H9 (cell line): Measurements from ENCODE around the gene LRRC15. TPM values are rescaled to one million over a fixed set of nuclear protein-coding genes. Genes with fewer than 3 reads are reported as not detected.

Experiments
- DNase-seq: peaks from one replicate; pipeline ENCODE4 v3.0.0-alpha.2; 2017
- H2AFZ ChIP-seq: one replicate; pipeline ENCODE4 v1.6.1; 2013; ENCODE audit warnings: mild to moderate bottlenecking, low read length, control low read depth, moderate library complexity
- H2AK5ac ChIP-seq: 2 replicates; pipeline ENCODE4 v1.6.1; 2013; ENCODE audit warnings: low read length, control low read depth, mixed read lengths; ENCODE audit not compliant: insufficient read length
- H2BK120ac ChIP-seq: one replicate; pipeline ENCODE4 v1.6.1; 2013; ENCODE audit warnings: low read depth, mild to moderate bottlenecking, low read length, control low read depth, inconsistent platforms; ENCODE audit not compliant: poor library complexity, severe bottlenecking
- H2BK12ac ChIP-seq: 2 replicates; pipeline ENCODE4 v1.6.1; 2013; ENCODE audit warnings: low read length, control low read depth, mixed read lengths, low read depth; ENCODE audit not compliant: insufficient read length
- H2BK15ac ChIP-seq: 2 replicates; pipeline ENCODE4 v1.6.1; 2013; ENCODE audit warnings: low read depth, low read length, control low read depth
- H2BK20ac ChIP-seq: one replicate; pipeline ENCODE4 v1.6.1; 2013; ENCODE audit warnings: low read depth, mild to moderate bottlenecking, low read length, control low read depth, inconsistent platforms; ENCODE audit not compliant: poor library complexity, severe bottlenecking
- H2BK5ac ChIP-seq: 2 replicates; pipeline ENCODE4 v1.6.1; 2013; ENCODE audit warnings: low read length, control low read depth, mixed read lengths; ENCODE audit not compliant: insufficient read length
- H3K14ac ChIP-seq: 2 replicates; pipeline ENCODE4 v1.6.1; 2013; ENCODE audit warnings: low read length, control low read depth; ENCODE audit not compliant: insufficient read depth
- H3K18ac ChIP-seq: 2 replicates; pipeline ENCODE4 v1.6.1; 2013; ENCODE audit warnings: low read depth, mild to moderate bottlenecking, mixed read lengths, low read length, control low read depth; ENCODE audit not compliant: insufficient read length
- H3K23ac ChIP-seq: 2 replicates; pipeline ENCODE4 v1.6.1; 2013; ENCODE audit warnings: low read length, control low read depth, mixed read lengths, low read depth; ENCODE audit not compliant: insufficient read length
- H3K23me2 ChIP-seq: 2 replicates; pipeline ENCODE4 v1.6.1; 2013; ENCODE audit warnings: low read depth, mild to moderate bottlenecking, mixed read lengths, low read length, control low read depth; ENCODE audit not compliant: insufficient read length, poor library complexity, severe bottlenecking
- H3K27ac ChIP-seq: 2 replicates; pipeline ENCODE4 v1.5.1; 2013; ENCODE audit warnings: low read length, control low read depth, mixed read lengths, low read depth; ENCODE audit not compliant: insufficient read length
- H3K27me3 ChIP-seq: 2 replicates; pipeline ENCODE4 v1.6.1; 2013; ENCODE audit warnings: low read length, control low read depth, inconsistent platforms; ENCODE audit not compliant: insufficient read depth
- H3K4ac ChIP-seq: 2 replicates; pipeline ENCODE4 v1.6.1; 2013; ENCODE audit warnings: low read depth, mild to moderate bottlenecking, control low read depth, inconsistent platforms, low read length, moderate library complexity
- H3K4me1 ChIP-seq: 2 replicates; pipeline ENCODE4 v1.6.1; 2013; ENCODE audit warnings: low read length, control low read depth, inconsistent platforms; ENCODE audit not compliant: insufficient read depth
- H3K4me2 ChIP-seq: 2 replicates; pipeline ENCODE4 v1.6.1; 2013; ENCODE audit warnings: low read length, control low read depth, mixed read lengths; ENCODE audit not compliant: insufficient read length, insufficient read depth
- H3K56ac ChIP-seq: 2 replicates; pipeline ENCODE4 v1.6.1; 2013; ENCODE audit warnings: low read depth, mild to moderate bottlenecking, mixed read lengths, low read length, control low read depth; ENCODE audit not compliant: insufficient read length
- H3K79me1 ChIP-seq: 2 replicates; pipeline ENCODE4 v1.6.1; 2013; ENCODE audit warnings: low read depth, mild to moderate bottlenecking, moderate library complexity, low read length, control low read depth, inconsistent platforms; ENCODE audit not compliant: insufficient read depth, poor library complexity, severe bottlenecking
- H3K79me2 ChIP-seq: 2 replicates; pipeline ENCODE4 v1.6.1; 2013; ENCODE audit warnings: low read length, control low read depth, inconsistent platforms; ENCODE audit not compliant: insufficient read depth
- H3K9ac ChIP-seq: 2 replicates; pipeline ENCODE4 v1.6.1; 2013; ENCODE audit warnings: low read length, control low read depth, mixed read lengths; ENCODE audit not compliant: insufficient read length; ENCODE audit errors: extremely low read depth
- H3K9me3 ChIP-seq: one replicate; pipeline ENCODE4 v1.6.1; 2013; ENCODE audit warnings: low read depth, low read length, inconsistent platforms; ENCODE audit not compliant: control insufficient read depth
- H3T11ph ChIP-seq: one replicate; pipeline ENCODE4 v1.6.1; 2013; ENCODE audit warnings: mild to moderate bottlenecking, low read length, control low read depth, inconsistent platforms
- H4K20me1 ChIP-seq: one replicate; pipeline ENCODE4 v1.6.1; 2013; ENCODE audit not compliant: control insufficient read depth, insufficient read length, insufficient read depth
- H4K5ac ChIP-seq: 2 replicates; pipeline ENCODE4 v1.6.1; 2013; ENCODE audit warnings: low read depth, mild to moderate bottlenecking, mixed read lengths, low read length, control low read depth; ENCODE audit not compliant: insufficient read length
- H4K8ac ChIP-seq: replicated peaks from 2 replicates; pipeline ENCODE4 v1.6.1; 2013; ENCODE audit warnings: low read length, control low read depth, mixed read lengths, low read depth; ENCODE audit not compliant: insufficient read length
- H4K91ac ChIP-seq: 2 replicates; pipeline ENCODE4 v1.6.1; 2013; ENCODE audit warnings: low read depth, mild to moderate bottlenecking, moderate library complexity, mixed read lengths, low read length, control low read depth; ENCODE audit not compliant: insufficient read length
- H3K27ac Mint-ChIP-seq, 3 experiments: 2 replicates in 2 of 3; 3 replicates in 1 of 3; pipeline ENCODE4 v1.8.0; 2020 to 2021; ENCODE audit warnings: mixed read lengths in 3 of 3, mild to moderate bottlenecking in 1 of 3, moderate library complexity in 1 of 3
- H3K27me3 Mint-ChIP-seq: 2 replicates; pipeline ENCODE4 v1.8.0; 2021; ENCODE audit warnings: low read depth, mild to moderate bottlenecking, moderate library complexity, mixed read lengths
- H3K36me3 Mint-ChIP-seq, 3 experiments: 2 replicates in 2 of 3; 3 replicates in 1 of 3; pipeline ENCODE4 v1.8.0; 2020 to 2021; ENCODE audit warnings: low read depth in 3 of 3, mixed read lengths in 3 of 3; ENCODE audit not compliant: insufficient read depth in 1 of 3
- H3K4me1 Mint-ChIP-seq, 2 experiments: 2 replicates each; pipeline ENCODE4 v1.8.0; 2020; ENCODE audit warnings: mixed read lengths in 2 of 2
- H3K4me3 Mint-ChIP-seq, 2 experiments: 2 replicates in 1 of 2; 3 replicates in 1 of 2; pipeline ENCODE4 v1.8.0; 2020 to 2021; ENCODE audit warnings: mild to moderate bottlenecking in 2 of 2, mixed read lengths in 2 of 2, moderate library complexity in 1 of 2
- H3K9me3 Mint-ChIP-seq, 2 experiments: 2 replicates in 1 of 2; 3 replicates in 1 of 2; pipeline ENCODE4 v1.8.0; 2020; ENCODE audit warnings: mild to moderate bottlenecking in 2 of 2, mixed read lengths in 2 of 2, moderate library complexity in 1 of 2
- WGBS: extraction: QIAGEN DNeasy Blood & Tissue Kit; methylation state at CpG from one replicate; pipeline ENCODE4 v1.1.7; 2013; ENCODE audit warnings: missing lambda C conversion rate, low lambda C conversion rate, mixed read lengths; ENCODE audit not compliant: insufficient read length; ENCODE audit errors: extremely low coverage; 5-methylcytosine and 5-hydroxymethylcytosine counted together
- total RNA-seq: library from RNA; stranded (reverse); gene quantifications from 2 replicates; pipeline ENCODE4 v1.2.1, GENCODE V29; 2021
- TF ChIP-seq, protein P1 (sequence below): fragments of 200-600 bp; sonication (generic); conservative IDR thresholded peaks from 3 replicates; pipeline ENCODE4 v1.8.0; 2021; ENCODE audit warnings: antibody characterized with exemption, mild to moderate bottlenecking

LRRC15 gene
- total RNA-seq, 1 experiment from 2014 or later, result 0.07 TPM

DNA sequence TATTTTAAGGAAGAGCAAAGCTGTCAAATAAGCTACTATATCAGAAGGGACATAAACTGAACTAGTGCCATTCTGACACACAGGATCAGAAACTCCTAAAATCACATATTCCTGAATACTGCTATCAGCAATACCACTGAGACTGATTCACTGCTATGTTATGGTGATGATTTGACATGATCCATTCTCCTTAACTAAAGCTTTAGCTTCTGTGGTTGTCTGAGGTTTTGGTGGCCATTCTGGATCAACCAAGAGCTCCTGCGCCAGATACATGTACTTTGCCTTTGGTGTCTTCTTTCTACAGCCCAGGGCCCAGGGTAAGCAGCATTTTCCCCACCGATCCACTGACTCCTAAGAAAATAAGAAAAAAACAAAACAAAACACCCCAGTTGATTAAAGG, 36.2 kb upstream of the LRRC15 start:
- no peaks in the 10 kb centered on the region for H3K9me3 Mint-ChIP-seq
- WGBS, result no CpG with 5 or more reads among the region's 2 CpGs
- no peak overlapping the region for H4K8ac ChIP-seq
- H3K4ac ChIP-seq, result no peak overlapping the region
- no peak overlapping the region for H3K4me2 ChIP-seq
- no peaks in the 10 kb centered on the region; the same call in 1 of the 2 replicates for H3K4me1 ChIP-seq
- no peaks in the 10 kb centered on the region for H3K27me3 Mint-ChIP-seq
- H4K91ac ChIP-seq, result no peak overlapping the region
- no peaks in the 10 kb centered on the region for H3K27me3 ChIP-seq
- no peak overlapping the region for H2AK5ac ChIP-seq
- H3K14ac ChIP-seq, result no peak overlapping the region
- H3K36me3 Mint-ChIP-seq, result peaks cover 4 to 17% (median 5%) of the 10 kb centered on the region in 3 experiments; a peak in 4 of 7 replicates
- no peak overlapping the region for H2BK120ac ChIP-seq
- peak overlapping the region in 1 of 3 experiments; percentile 78; a peak in 2 of 7 replicates for H3K27ac Mint-ChIP-seq
- peaks cover 0 to 11% of the 10 kb centered on the region in 2 experiments; a peak in 1 of 4 replicates for H3K4me1 Mint-ChIP-seq
- no peak overlapping the region for H2BK15ac ChIP-seq
- H4K5ac ChIP-seq, result no peak overlapping the region
- no peak for DNase-seq
- no peak overlapping the region for H3K4me3 Mint-ChIP-seq
- H2AFZ ChIP-seq, result no peak overlapping the region
- no peak overlapping the region for H3K9ac ChIP-seq
- no peaks in the 10 kb centered on the region for H3K23me2 ChIP-seq
- no peaks in the 10 kb centered on the region for H3K9me3 ChIP-seq
- no peak overlapping the region for H3K27ac ChIP-seq
- H2BK5ac ChIP-seq, result no peak overlapping the region
- H3T11ph ChIP-seq, result no peak overlapping the region
- H3K18ac ChIP-seq, result no peak overlapping the region
- TF ChIP-seq, protein P1, sequence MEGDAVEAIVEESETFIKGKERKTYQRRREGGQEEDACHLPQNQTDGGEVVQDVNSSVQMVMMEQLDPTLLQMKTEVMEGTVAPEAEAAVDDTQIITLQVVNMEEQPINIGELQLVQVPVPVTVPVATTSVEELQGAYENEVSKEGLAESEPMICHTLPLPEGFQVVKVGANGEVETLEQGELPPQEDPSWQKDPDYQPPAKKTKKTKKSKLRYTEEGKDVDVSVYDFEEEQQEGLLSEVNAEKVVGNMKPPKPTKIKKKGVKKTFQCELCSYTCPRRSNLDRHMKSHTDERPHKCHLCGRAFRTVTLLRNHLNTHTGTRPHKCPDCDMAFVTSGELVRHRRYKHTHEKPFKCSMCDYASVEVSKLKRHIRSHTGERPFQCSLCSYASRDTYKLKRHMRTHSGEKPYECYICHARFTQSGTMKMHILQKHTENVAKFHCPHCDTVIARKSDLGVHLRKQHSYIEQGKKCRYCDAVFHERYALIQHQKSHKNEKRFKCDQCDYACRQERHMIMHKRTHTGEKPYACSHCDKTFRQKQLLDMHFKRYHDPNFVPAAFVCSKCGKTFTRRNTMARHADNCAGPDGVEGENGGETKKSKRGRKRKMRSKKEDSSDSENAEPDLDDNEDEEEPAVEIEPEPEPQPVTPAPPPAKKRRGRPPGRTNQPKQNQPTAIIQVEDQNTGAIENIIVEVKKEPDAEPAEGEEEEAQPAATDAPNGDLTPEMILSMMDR, result no peak
- H4K20me1 ChIP-seq, result no peaks in the 10 kb centered on the region
- no peak overlapping the region for H2BK20ac ChIP-seq
- H3K23ac ChIP-seq, result no peak overlapping the region
- no peak overlapping the region for H2BK12ac ChIP-seq
- no peaks in the 10 kb centered on the region for H3K79me1 ChIP-seq
- H3K56ac ChIP-seq, result no peak overlapping the region
- H3K79me2 ChIP-seq, result no peaks in the 10 kb centered on the region
